HepG2 (cell line): ENCODE measurements around the gene ZNF341.

Source experiments
- BRD4 ChIP-seq: sonication (generic); formaldehyde crosslinking; IDR thresholded peaks from 2 replicates; pipeline ENCODE4 v1.4.0; 2020; ENCODE audit warnings: missing genetic modification reagents
- HDAC6 ChIP-seq: fragments of 200-600 bp; sonication (generic); IDR thresholded peaks from 2 replicates; pipeline ENCODE4 v1.7.0; 2017; ENCODE audit warnings: mild to moderate bottlenecking, antibody characterized with exemption, low read length, low read depth
- ZBTB26 ChIP-seq: IDR thresholded peaks from 2 replicates; pipeline ENCODE4 v1.6.1; 2016; ENCODE audit warnings: missing compliant biosample characterization, missing genetic modification reagents, borderline replicate concordance

DNA sequence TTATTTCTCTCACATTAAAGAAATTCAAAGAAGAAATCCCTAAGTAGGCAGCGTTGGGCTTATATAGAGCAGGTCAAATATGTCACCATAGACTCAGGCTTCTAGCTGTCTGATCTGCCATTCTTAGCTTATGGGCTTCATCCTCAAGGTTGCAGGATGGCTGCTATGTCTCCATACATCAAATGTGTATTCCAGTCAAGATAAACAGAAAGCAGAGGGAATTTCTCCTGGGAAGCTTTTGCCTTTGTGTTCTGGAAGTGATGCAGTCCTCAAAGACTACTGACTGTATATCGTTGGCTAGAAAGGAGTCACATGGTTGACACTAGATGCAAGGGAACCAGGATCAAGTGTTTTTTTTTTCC lies 36.0 kb downstream of the ZNF341 start:
- no peak for TF ChIP-seq ZBTB26 (CRISPR knock-in tag)
- TF ChIP-seq BRD4 (CRISPR knock-in tag): no peak
- TF ChIP-seq HDAC6: no peak
